ENCODE measurements around the gene IDH2.
"Not testable (repeated sequence)": the region's sequence is repeated elsewhere in the genome, so short reads cannot be mapped to it uniquely, and the experiment has no call there.

Gene IDH2

GRCh38 chr15:90071220-90071807, 31.0 kb downstream of the IDH2 start (continued):
- TF ChIP-seq ZSCAN18 (tag by site-specific recombination; IDR thresholded peaks at IDR 0.05), result no peak

DNA sequence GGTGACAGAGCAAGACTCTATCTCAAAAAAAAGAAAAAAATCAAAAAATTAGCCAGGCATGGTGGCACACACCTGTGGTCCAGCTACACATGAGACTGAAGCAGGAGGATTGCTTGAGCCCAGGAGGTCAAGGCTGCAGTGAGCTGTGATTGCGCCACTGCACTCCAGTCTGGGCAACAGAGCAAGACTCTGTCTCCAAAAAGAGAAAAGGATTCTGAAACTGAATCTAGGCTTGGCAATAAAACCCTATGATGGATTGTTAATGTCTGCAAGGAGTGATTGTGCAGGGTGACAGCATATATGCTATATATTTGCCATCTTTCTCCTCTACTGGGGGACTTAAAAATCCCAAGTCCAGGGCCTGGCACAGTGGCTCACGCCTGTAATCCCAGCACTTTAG, 31.6 kb downstream of the IDH2 start:
- H3K4me3 ChIP-seq (ENCODE audit: low read depth, low read length); H3K4me1 ChIP-seq (ENCODE audit: control insufficient read depth, insufficient read depth, low read length); POLR2A ChIA-PET; H3K9me3 ChIP-seq (ENCODE audit: control insufficient read depth, insufficient read depth, low read depth, low read length); H3K27ac ChIP-seq (ENCODE audit: extremely low read depth, low read depth, low read length): not testable (repeated sequence)
- CTCF ChIA-PET, result interaction anchor here (0.6 to 2.5 kb wide), 30 partner anchors 9 to 468 kb away, joined by 3 to 20 read pairs (median 4); no protein-coding TSS in a partner anchor
- TF ChIP-seq ZNF121 (tag by site-specific recombination; IDR thresholded peaks at IDR 0.05), result peak; percentile 41; the same call in 1 of the 2 replicates
- peak; percentile 87 for TF ChIP-seq ZBTB17 (tag by site-specific recombination; IDR thresholded peaks at IDR 0.05)
- H3K36me3 ChIP-seq (ENCODE audit: control insufficient read depth in 2 of 2, insufficient read depth in 1 of 2, low read length in 2 of 2), result peaks cover 4 to 20% of the 10 kb centered on the region in 2 experiments; a peak in 2 of 3 replicates

DNA sequence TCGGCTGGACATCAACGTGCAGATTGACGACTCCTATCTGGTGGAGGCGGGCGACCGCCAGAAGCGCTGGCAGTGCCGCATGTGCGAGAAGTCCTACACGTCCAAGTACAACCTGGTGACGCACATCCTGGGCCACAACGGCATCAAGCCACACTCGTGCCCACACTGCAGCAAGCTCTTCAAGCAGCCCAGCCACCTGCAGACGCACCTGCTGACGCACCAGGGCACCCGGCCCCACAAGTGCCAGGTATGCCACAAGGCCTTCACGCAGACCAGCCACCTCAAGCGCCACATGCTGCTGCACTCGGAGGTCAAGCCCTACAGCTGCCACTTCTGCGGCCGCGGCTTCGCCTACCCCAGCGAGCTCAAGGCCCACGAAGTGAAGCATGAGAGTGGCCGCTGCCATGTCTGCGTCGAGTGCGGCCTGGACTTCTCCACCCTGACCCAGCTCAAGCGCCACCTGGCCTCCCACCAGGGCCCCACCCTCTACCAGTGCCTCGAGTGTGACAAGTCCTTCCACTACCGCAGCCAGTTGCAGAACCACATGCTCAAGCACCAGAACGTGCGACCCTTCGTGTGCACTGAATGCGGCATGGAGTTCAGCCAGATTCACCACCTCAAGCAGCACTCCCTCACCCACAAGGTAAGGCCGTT, 34.2 kb downstream of the IDH2 start:
- no peaks in the 10 kb centered on the region for H3K4me1 ChIP-seq (ENCODE audit: control insufficient read depth, insufficient read depth, low read length)
- TF ChIP-seq ZBTB21 (tag by site-specific recombination; IDR thresholded peaks at IDR 0.05) (no peak), ZNF449 (tag by site-specific recombination; IDR thresholded peaks at IDR 0.05) (no peak), ZNF174 (tag by site-specific recombination; IDR thresholded peaks at IDR 0.05) (no peak)
- TF ChIP-seq, protein P1, sequence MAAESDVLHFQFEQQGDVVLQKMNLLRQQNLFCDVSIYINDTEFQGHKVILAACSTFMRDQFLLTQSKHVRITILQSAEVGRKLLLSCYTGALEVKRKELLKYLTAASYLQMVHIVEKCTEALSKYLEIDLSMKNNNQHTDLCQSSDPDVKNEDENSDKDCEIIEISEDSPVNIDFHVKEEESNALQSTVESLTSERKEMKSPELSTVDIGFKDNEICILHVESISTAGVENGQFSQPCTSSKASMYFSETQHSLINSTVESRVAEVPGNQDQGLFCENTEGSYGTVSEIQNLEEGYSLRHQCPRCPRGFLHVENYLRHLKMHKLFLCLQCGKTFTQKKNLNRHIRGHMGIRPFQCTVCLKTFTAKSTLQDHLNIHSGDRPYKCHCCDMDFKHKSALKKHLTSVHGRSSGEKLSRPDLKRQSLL (tag by site-specific recombination; IDR thresholded peaks at IDR 0.05), result no peak
- TF ChIP-seq, protein P2, sequence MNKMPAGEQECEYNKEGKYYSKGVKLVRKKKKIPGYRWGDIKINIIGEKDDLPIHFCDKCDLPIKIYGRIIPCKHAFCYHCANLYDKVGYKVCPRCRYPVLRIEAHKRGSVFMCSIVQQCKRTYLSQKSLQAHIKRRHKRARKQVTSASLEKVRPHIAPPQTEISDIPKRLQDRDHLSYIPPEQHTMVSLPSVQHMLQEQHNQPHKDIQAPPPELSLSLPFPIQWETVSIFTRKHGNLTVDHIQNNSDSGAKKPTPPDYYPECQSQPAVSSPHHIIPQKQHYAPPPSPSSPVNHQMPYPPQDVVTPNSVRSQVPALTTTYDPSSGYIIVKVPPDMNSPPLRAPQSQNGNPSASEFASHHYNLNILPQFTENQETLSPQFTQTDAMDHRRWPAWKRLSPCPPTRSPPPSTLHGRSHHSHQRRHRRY (tag by site-specific recombination; IDR thresholded peaks at IDR 0.05), result no peak
- no peak overlapping the region for H3K27ac ChIP-seq (ENCODE audit: extremely low read depth, low read depth, low read length)
- no peaks in the 10 kb centered on the region for H3K9me3 ChIP-seq (ENCODE audit: control insufficient read depth, insufficient read depth, low read depth, low read length)
- ChIA-PET CTCF (interaction anchor here (0.6 to 1.8 kb wide), 3 partner anchors 173 to 344 kb away, joined by 3 to 7 read pairs (median 5); no protein-coding TSS in a partner anchor), POLR2A (no interaction called here)
- H3K36me3 ChIP-seq (ENCODE audit: control insufficient read depth in 2 of 2, insufficient read depth in 1 of 2, low read length in 2 of 2), result peaks cover 4 to 9% of the 10 kb centered on the region in 2 experiments; a peak in 2 of 3 replicates
- no peak overlapping the region for H3K4me3 ChIP-seq (ENCODE audit: low read depth, low read length)

- H3K27ac ChIP-seq (ENCODE audit: extremely low read depth, low read depth, low read length), result no peak overlapping the region
- TF ChIP-seq SCRT2 (tag by site-specific recombination; IDR thresholded peaks at IDR 0.05) (no peak), ZNF514 (tag by site-specific recombination; IDR thresholded peaks at IDR 0.05) (no peak), ZNF266 (tag by site-specific recombination; IDR thresholded peaks at IDR 0.05; ENCODE audit: low read depth) (no peak), ZNF610 (tag by site-specific recombination; IDR thresholded peaks at IDR 0.05; ENCODE audit: borderline replicate concordance) (no peak)
- TF ChIP-seq, protein P1 (tag by site-specific recombination; IDR thresholded peaks at IDR 0.05), result peak; percentile 53; the same call in 1 of the 2 replicates
- CTCF ChIA-PET, result interaction anchor here (1.1 to 1.8 kb wide), 2 partner anchors 20 to 193 kb away, joined by 3 to 7 read pairs; no protein-coding TSS in a partner anchor
Observed at GRCh38 chr15:90067181-90067952, 34.9 kb downstream of the IDH2 start.

More at GRCh38 chr15:90067181-90067952, 34.9 kb downstream of the IDH2 start:
- peaks cover 4 to 9% of the 10 kb centered on the region in 2 experiments; a peak in 2 of 3 replicates for H3K36me3 ChIP-seq (ENCODE audit: control insufficient read depth in 2 of 2, insufficient read depth in 1 of 2, low read length in 2 of 2)
- no peaks in the 10 kb centered on the region for H3K9me3 ChIP-seq (ENCODE audit: control insufficient read depth, insufficient read depth, low read depth, low read length)
- H3K4me1 ChIP-seq (ENCODE audit: control insufficient read depth, insufficient read depth, low read length), result peaks cover 1% of the 10 kb centered on the region
- no peak overlapping the region for H3K4me3 ChIP-seq (ENCODE audit: low read depth, low read length)
- POLR2A ChIA-PET, result interaction anchor here (0.6 kb wide), 1 partner anchor 177 kb away, joined by 3 read pairs; no protein-coding TSS in a partner anchor
